Stomach smooth muscle (tissue), 2 donors: Measurements from ENCODE around the gene C2orf69.

Experiments
- H3K27ac ChIP-seq: one replicate; pipeline ENCODE4 v1.7.0; 2013; ENCODE audit warnings: mild to moderate bottlenecking, low read length, inconsistent platforms
- H3K27me3 ChIP-seq, 2 donors: one replicate each; pipeline ENCODE4 v1.7.0; 2013; ENCODE audit warnings: low read length in 2 of 2; ENCODE audit not compliant: insufficient read depth in 2 of 2, control insufficient read depth in 1 of 2
- H3K36me3 ChIP-seq, 2 donors: one replicate each; pipeline ENCODE4 v1.7.0; 2013; ENCODE audit warnings: low read length in 2 of 2; ENCODE audit not compliant: control insufficient read depth in 2 of 2, insufficient read depth in 2 of 2
- H3K4me1 ChIP-seq: one replicate; pipeline ENCODE4 v1.7.0; 2013; ENCODE audit warnings: low read length; ENCODE audit not compliant: control insufficient read depth, insufficient read depth
- H3K4me3 ChIP-seq, 2 donors: one replicate each; pipeline ENCODE4 v1.7.0; 2013; ENCODE audit warnings: low read length in 2 of 2
- H3K9ac ChIP-seq, 2 donors: one replicate each; pipeline ENCODE4 v1.7.0; 2013; ENCODE audit warnings: low read length in 2 of 2, mild to moderate bottlenecking in 1 of 2
- H3K9me3 ChIP-seq, 2 donors: one replicate each; pipeline ENCODE4 v1.7.0; 2013; ENCODE audit warnings: low read length in 2 of 2; ENCODE audit not compliant: control insufficient read depth in 2 of 2
- donor health status: healthy.
- donor health status: Pancreatic carcinoma.

C2orf69 gene, protein sequence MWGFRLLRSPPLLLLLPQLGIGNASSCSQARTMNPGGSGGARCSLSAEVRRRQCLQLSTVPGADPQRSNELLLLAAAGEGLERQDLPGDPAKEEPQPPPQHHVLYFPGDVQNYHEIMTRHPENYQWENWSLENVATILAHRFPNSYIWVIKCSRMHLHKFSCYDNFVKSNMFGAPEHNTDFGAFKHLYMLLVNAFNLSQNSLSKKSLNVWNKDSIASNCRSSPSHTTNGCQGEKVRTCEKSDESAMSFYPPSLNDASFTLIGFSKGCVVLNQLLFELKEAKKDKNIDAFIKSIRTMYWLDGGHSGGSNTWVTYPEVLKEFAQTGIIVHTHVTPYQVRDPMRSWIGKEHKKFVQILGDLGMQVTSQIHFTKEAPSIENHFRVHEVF

DNA sequence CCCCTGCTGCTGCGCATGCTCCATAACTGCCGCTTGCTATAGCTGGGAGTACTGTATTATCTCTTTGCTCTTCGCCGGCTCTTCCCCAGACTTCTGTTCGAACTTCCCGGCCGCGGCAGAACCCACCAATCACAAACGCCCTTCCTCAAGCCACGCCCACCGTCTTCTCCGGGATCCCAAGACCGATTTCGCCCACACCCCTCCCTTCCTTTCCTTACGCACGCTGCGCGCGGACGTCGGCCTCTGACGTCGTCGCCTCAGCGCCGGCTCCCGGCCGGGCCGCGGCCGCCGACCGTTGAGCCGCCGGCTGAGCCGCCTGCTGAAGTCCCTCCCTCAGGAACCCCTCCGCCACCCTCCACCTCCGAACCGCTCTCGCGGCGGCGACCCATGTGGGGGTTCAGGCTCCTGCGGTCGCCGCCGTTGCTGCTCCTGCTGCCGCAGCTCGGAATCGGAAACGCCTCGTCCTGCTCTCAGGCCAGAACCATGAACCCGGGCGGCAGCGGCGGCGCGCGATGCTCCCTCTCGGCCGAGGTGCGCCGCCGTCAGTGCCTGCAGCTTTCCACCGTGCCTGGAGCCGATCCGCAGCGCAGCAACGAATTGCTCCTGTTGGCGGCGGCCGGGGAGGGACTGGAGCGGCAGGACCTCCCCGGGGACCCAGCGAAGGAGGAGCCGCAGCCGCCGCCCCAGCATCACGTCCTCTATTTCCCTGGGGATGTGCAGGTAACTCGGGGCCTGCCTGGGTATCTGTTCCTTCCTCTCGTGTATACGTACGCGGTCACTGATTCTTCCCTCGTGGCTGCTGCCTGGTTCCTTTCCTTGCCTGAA, at the start of gene C2orf69:
Gene C2orf69, plus strand, starts transcription at position 242 of the 825 bp plus-strand sequence. Its CDS starts 146 bp downstream, at position 388.
- Histone ChIP-seq H3K9ac (peak within 1 kb of the TSS; percentile 93), H3K4me1 (peaks cover 12% of the 10 kb centered on the region), H3K27ac (peak within 1 kb of the TSS; percentile 90), H3K27me3 (no peaks in the 10 kb centered on the region), H3K9me3 (no peaks in the 10 kb centered on the region), H3K36me3 (no peaks in the 10 kb centered on the region), H3K4me3 (peak within 1 kb of the TSS; percentile 93 to 95)

DNA sequence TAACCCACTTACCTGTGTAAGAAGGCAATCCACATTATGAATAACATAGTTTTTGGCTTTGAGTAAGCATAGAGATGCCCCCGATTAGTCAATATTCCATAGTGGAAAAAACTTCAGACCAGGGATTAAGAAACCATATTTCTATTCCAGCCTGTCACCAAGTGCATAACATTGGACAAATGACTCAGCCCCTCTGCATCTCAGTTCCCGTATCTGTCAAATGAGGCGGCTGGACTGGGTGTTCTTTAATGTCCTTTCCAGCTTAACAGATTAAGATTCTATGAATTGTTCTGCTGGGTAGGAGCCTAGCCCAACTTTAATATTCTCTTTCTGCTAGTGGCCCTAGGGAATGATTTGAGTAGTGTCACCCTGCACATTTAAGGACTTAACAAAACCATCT, 48.3 kb upstream of the C2orf69 start:
- no peak overlapping the region for H3K9ac ChIP-seq
- H3K9me3 ChIP-seq, result no peaks in the 10 kb centered on the region
- H3K27me3 ChIP-seq, result no peaks in the 10 kb centered on the region
- H3K27ac ChIP-seq, result no peak overlapping the region
- no peak overlapping the region for H3K4me3 ChIP-seq
- H3K36me3 ChIP-seq, result no peaks in the 10 kb centered on the region
- no peaks in the 10 kb centered on the region for H3K4me1 ChIP-seq

DNA sequence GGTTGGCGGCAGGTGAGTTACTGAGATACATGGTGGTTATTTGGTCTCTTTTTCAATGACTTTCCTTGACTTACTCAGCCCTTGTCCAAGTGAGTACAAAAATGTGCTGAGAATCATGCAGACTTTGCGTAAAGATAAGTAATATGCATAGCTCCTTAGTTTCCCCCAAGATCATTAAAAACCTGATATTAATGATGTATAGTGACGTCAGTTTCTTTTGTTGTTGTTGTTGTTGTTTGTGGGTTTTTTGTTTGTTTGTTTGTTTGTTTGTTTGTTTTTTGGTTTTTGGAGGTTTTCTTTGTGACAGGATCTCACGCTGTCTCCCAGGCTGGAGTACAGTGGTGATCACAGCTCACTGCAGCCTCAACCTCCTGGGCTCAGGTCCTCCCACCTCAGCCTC, 45.2 kb upstream of the C2orf69 start:
- Histone ChIP-seq H3K27ac (no peak overlapping the region), H3K4me3 (no peak overlapping the region), H3K4me1 (no peaks in the 10 kb centered on the region), H3K9ac (no peak overlapping the region), H3K36me3 (no peaks in the 10 kb centered on the region), H3K27me3 (no peaks in the 10 kb centered on the region), H3K9me3 (no peaks in the 10 kb centered on the region)

DNA sequence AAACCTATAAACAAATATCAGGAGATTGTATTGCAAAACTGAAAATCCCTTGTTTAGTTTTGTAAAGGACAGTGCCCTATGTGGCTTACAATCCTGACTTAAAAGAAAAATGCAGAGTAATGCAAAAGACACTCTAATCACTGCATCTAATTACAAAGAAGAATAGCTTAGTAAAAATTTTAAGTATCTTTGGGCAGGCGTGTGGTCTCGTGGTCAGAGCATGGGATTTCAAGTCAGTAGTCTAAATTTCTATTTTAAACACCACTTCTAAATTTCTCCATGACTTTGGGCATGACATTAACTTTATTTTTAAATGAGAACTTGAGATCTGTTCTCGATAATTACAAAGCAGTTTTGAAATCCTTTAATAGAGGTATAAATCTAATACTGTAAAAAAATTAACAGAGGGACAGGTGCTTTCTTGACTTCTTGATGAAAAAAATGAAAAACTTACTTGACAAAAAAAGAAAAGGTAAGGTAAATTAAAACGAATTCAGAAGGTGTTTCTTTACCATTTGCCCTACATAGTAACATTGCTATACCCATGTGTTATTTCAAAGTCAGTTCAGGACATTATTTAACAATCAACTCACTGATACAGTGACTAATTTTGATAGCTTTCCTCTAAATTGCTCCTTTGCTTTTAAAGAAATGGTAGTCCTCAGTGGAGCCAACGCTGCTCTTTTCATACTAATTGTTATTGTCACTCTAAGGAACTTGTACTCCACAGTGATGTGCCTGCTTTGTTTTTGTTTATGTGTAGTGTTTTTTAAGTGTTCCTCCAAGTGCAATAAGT, 42.5 kb upstream of the C2orf69 start:
- no peak overlapping the region for H3K27ac ChIP-seq
- no peak overlapping the region for H3K9ac ChIP-seq
- no peaks in the 10 kb centered on the region for H3K27me3 ChIP-seq
- H3K36me3 ChIP-seq, result no peaks in the 10 kb centered on the region
- H3K4me3 ChIP-seq, result no peak overlapping the region
- no peaks in the 10 kb centered on the region for H3K4me1 ChIP-seq
- no peaks in the 10 kb centered on the region for H3K9me3 ChIP-seq

GRCh38 chr2:199869227-199869541, 41.9 kb upstream of the C2orf69 start:
- Histone ChIP-seq H3K4me3 (no peak overlapping the region), H3K4me1 (no peaks in the 10 kb centered on the region), H3K9ac (no peak overlapping the region), H3K9me3 (peaks cover 0 to 3% of the 10 kb centered on the region in 2 donors), H3K27ac (no peak overlapping the region), H3K36me3 (no peaks in the 10 kb centered on the region), H3K27me3 (no peaks in the 10 kb centered on the region)

- Histone ChIP-seq H3K4me3 (no peak overlapping the region), H3K4me1 (no peaks in the 10 kb centered on the region), H3K9me3 (peaks cover 0 to 3% of the 10 kb centered on the region in 2 donors), H3K36me3 (no peaks in the 10 kb centered on the region), H3K9ac (no peak overlapping the region), H3K27me3 (no peaks in the 10 kb centered on the region), H3K27ac (no peak overlapping the region)
These were observed 41.4 kb upstream of the C2orf69 start for GRCh38 chr2:199869653-199870052.

DNA sequence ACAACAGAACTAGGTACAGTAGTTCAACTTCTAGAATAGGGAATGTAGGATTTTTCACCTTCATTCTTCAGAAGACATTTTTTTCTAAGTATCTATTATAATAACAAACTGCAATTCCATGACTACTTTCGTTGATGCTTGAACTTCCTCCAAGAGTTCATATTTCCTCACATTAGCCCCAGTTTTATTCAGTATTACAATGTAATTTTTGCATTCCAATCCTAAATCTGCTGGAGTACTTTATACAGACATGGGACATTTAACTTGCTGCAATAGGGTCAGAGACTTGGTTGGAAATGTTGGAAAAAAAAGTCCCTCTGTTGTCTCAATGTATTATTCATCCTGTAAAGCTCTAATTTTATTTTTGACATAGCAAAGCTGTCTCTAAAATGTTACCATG, 40.5 kb upstream of the C2orf69 start:
- Histone ChIP-seq H3K9ac (no peak overlapping the region), H3K27ac (no peak overlapping the region), H3K4me3 (no peak overlapping the region), H3K4me1 (no peaks in the 10 kb centered on the region), H3K27me3 (no peaks in the 10 kb centered on the region), H3K36me3 (no peaks in the 10 kb centered on the region), H3K9me3 (peaks cover 0 to 3% of the 10 kb centered on the region in 2 donors)

- no peaks in the 10 kb centered on the region for H3K27me3 ChIP-seq
- H3K4me3 ChIP-seq, result no peak overlapping the region
- no peaks in the 10 kb centered on the region for H3K36me3 ChIP-seq
- H3K27ac ChIP-seq, result no peak overlapping the region
- H3K9ac ChIP-seq, result no peak overlapping the region
- H3K9me3 ChIP-seq, result peaks cover 3 to 4% of the 10 kb centered on the region in 2 donors
- no peaks in the 10 kb centered on the region for H3K4me1 ChIP-seq
These were observed 36.9 kb upstream of the C2orf69 start for GRCh38 chr2:199874209-199874608.

DNA sequence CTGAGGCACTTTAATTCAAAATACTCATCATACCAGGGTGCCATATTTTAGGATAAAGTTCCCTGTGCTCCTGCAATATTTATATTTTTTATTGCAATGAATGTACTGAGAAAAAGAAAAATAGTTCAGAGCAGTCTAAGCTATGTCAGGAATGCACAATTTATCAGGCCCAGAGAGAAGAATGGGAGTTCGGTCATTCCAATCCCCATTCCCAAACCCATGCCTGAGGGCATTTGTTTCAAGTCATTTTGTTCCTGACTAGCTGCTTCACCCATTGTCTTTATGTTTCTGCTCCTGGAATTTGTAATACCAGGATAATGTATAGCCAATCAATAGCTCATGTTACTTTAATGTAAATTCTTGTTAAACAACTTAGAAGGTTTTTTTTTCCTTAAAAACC, 35.7 kb upstream of the C2orf69 start:
- Histone ChIP-seq H3K36me3 (no peaks in the 10 kb centered on the region), H3K9ac (no peak overlapping the region), H3K27me3 (no peaks in the 10 kb centered on the region), H3K9me3 (peaks cover 3 to 4% of the 10 kb centered on the region in 2 donors), H3K4me1 (no peaks in the 10 kb centered on the region), H3K4me3 (no peak overlapping the region), H3K27ac (no peak overlapping the region)

- Histone ChIP-seq H3K4me1 (no peaks in the 10 kb centered on the region), H3K4me3 (no peak overlapping the region), H3K36me3 (no peaks in the 10 kb centered on the region), H3K27ac (no peak overlapping the region), H3K9me3 (peaks cover 0 to 4% of the 10 kb centered on the region in 2 donors), H3K27me3 (no peaks in the 10 kb centered on the region), H3K9ac (no peak overlapping the region)
These were observed 28.4 kb upstream of the C2orf69 start for GRCh38 chr2:199882667-199883066.
